Suprapubic skin (tissue), 4 donors: ENCODE data around the gene AKIP1. TPM values are rescaled to one million over a fixed set of nuclear protein-coding genes. Genes with fewer than 3 reads are reported as not detected.

Experiments used
- DNase-seq, 2 donors: peaks; one replicate each; pipeline ENCODE4 v3.0.0-alpha.2; 2019; ENCODE audit warnings: low spot score in 2 of 2
- H3K27ac ChIP-seq: fragments of 200-600 bp; sonication (generic); one replicate; pipeline ENCODE4 v1.5.1; 2019
- H3K27me3 ChIP-seq: fragments of 200-600 bp; sonication (generic); one replicate; pipeline ENCODE4 v1.5.1; 2019
- H3K36me3 ChIP-seq: fragments of 200-600 bp; sonication (generic); one replicate; pipeline ENCODE4 v1.5.1; 2019
- H3K4me1 ChIP-seq: fragments of 200-600 bp; sonication (generic); one replicate; pipeline ENCODE4 v1.5.1; 2019
- H3K4me3 ChIP-seq: fragments of 200-600 bp; sonication (generic); one replicate; pipeline ENCODE4 v1.5.1; 2019; ENCODE audit warnings: mild to moderate bottlenecking
- H3K9me3 ChIP-seq: fragments of 200-600 bp; sonication (generic); one replicate; pipeline ENCODE4 v1.5.1; 2019
- CTCF ChIP-seq, 2 donors: fragments of 200-600 bp in 1 of 2; fragments of 450-650 bp in 1 of 2; sonication (generic) in 1 of 2; IDR thresholded peaks; one replicate each; pipeline ENCODE4 v1.5.1; 2016 to 2019; ENCODE audit warnings: antibody characterized with exemption in 2 of 2, mild to moderate bottlenecking in 1 of 2, moderate library complexity in 1 of 2
- EP300 ChIP-seq: sonication (generic); formaldehyde crosslinking; IDR thresholded peaks from one replicate; pipeline ENCODE4 v1.6.1; 2017; ENCODE audit warnings: antibody characterized with exemption
- POLR2A ChIP-seq, 2 donors: fragments of 450-650 bp; IDR thresholded peaks; one replicate each; pipeline ENCODE4 v1.6.1; 2017; ENCODE audit warnings: antibody characterized with exemption in 2 of 2, mild to moderate bottlenecking in 2 of 2, moderate library complexity in 2 of 2
- POLR2AphosphoS5 ChIP-seq, 3 donors: sonication (generic); formaldehyde crosslinking; IDR thresholded peaks; one replicate each; pipeline ENCODE4 v1.6.1; 2017; ENCODE audit warnings: antibody characterized with exemption in 3 of 3
- WGBS: methylation state at CpG from one replicate; pipeline ENCODE4 v1.1.5; 2018; 5-methylcytosine and 5-hydroxymethylcytosine counted together
- total RNA-seq, 4 donors: library from RNA; depleted of rRNA; stranded (reverse); fragments of >200 nt; gene quantifications; one replicate each; pipeline ENCODE4 v1.1.0, GENCODE V29; 2016

The AKIP1 gene
- total RNA-seq, 4 donors from 2014 or later: 4.6 to 15.7 (median 11.3) TPM

DNA sequence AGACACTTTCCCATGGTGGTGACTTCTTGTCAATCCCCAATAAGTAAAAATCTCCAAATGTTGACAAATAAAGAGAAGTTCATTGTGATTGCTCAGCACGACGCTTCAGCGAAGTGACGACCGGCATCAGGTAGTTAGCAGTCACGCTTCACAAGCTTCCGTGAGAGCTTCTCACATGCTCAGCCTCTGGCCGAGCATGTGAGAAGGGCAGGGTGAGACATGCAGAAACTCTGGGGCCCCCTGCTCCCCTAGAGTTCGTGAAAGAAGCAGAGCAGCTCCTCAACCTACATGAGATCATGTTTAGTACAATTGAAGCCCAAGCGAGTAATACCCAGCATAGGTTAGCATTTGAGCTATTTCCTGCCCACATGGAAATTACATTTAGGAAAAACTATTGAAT lies 26.2 kb downstream of the AKIP1 start:
- TF ChIP-seq EP300 (no peak), POLR2AphosphoS5 (IDR thresholded peaks at IDR 0.05) (no peak), CTCF (IDR thresholded peaks at IDR 0.05) (no peak), POLR2A (IDR thresholded peaks at IDR 0.05) (no peak)
- Histone ChIP-seq H3K4me3 (no peak overlapping the region), H3K4me1 (no peaks in the 10 kb centered on the region), H3K36me3 (no peaks in the 10 kb centered on the region), H3K27ac (no peak overlapping the region), H3K9me3 (no peaks in the 10 kb centered on the region), H3K27me3 (no peaks in the 10 kb centered on the region)
- DNase-seq: no peak
- 82% methylated on average over 10 of the region's 10 CpGs for WGBS

- Histone ChIP-seq H3K4me3 (no peak overlapping the region), H3K9me3 (no peaks in the 10 kb centered on the region), H3K4me1 (no peaks in the 10 kb centered on the region), H3K27ac (no peak overlapping the region), H3K36me3 (no peaks in the 10 kb centered on the region), H3K27me3 (no peaks in the 10 kb centered on the region)
- TF ChIP-seq POLR2A (IDR thresholded peaks at IDR 0.05) (no peak), POLR2AphosphoS5 (IDR thresholded peaks at IDR 0.05) (no peak), EP300 (no peak), CTCF (IDR thresholded peaks at IDR 0.05) (no peak)
- DNase-seq: no peak
- 86% methylated on average over 14 of the region's 14 CpGs for WGBS
These were observed 26.7 kb downstream of the AKIP1 start for GRCh38 chr11:8937659-8938058.

- TF ChIP-seq EP300 (no peak), CTCF (IDR thresholded peaks at IDR 0.05) (no peak), POLR2AphosphoS5 (IDR thresholded peaks at IDR 0.05) (no peak), POLR2A (IDR thresholded peaks at IDR 0.05) (no peak)
- WGBS: 66% methylated on average over 8 of the region's 8 CpGs
- no peak for DNase-seq
These were observed 30.5 kb downstream of the AKIP1 start for GRCh38 chr11:8941341-8942103.

GRCh38 chr11:8942518-8943066 lies 31.6 kb downstream of the AKIP1 start, which contains the start of gene ASCL3:
ASCL3 (minus strand) TSS chr11:8943016; CDS start chr11:8938161, 4,855 bp downstream.
- Histone ChIP-seq H3K4me1 (no peaks in the 10 kb centered on the region), H3K27me3 (no peaks in the 10 kb centered on the region), H3K27ac (no peak within 1 kb of the TSS), H3K9me3 (no peaks in the 10 kb centered on the region), H3K4me3 (no peak within 1 kb of the TSS), H3K36me3 (peaks cover 7% of the 10 kb centered on the region)
- DNase-seq: no peak
- WGBS: 69% methylated on average over 5 of the region's 5 CpGs
- TF ChIP-seq CTCF (IDR thresholded peaks at IDR 0.05) (no peak), POLR2AphosphoS5 (IDR thresholded peaks at IDR 0.05) (no peak), EP300 (no peak), POLR2A (IDR thresholded peaks at IDR 0.05) (no peak)

More at GRCh38 chr11:8941341-8942103, 30.5 kb downstream of the AKIP1 start:
- H3K4me3 ChIP-seq: no peak overlapping the region
- no peaks in the 10 kb centered on the region for H3K9me3 ChIP-seq
- no peak overlapping the region for H3K27ac ChIP-seq
- H3K36me3 ChIP-seq: no peaks in the 10 kb centered on the region
- H3K27me3 ChIP-seq: no peaks in the 10 kb centered on the region
- H3K4me1 ChIP-seq: no peaks in the 10 kb centered on the region

DNA sequence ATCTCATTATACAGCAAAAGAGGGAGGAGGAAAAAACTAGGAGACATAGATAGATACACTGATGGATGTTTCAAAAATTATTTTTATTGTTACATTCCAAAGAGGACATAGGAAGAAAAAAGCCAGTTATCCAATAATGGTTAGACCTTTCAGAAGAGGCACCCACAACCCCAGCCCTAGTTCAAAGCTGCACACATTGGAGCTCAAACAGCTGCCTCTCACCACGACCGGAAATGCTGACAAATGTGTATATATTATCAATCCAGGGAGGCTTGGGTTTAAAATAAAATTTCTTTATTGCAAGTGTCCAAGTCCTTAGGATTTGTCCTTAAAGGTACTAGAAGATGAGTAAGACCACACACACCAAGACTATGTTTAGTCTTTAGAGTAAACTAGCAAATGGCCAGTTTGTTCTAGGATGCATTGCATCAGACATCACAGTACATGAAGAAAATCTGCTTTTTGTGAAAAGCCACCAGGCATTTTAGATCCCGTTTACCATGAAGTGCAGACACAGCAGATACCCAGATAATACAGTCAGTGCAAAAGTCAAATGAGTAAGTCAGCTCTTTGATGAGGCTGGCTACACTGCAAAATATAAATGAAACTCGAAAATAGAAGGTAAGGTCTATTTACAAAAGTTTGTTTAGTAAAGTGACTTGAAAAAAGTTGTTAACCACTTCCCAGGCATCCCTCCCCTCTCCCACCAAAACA lies 36.4 kb downstream of the AKIP1 start:
- no peak overlapping the region for H3K27ac ChIP-seq

More for the DNA sequence above, 36.4 kb downstream of the AKIP1 start:
- WGBS: 81% methylated on average over 4 of the region's 4 CpGs
- Histone ChIP-seq H3K9me3 (no peaks in the 10 kb centered on the region), H3K36me3 (peaks cover 37% of the 10 kb centered on the region), H3K4me3 (no peak overlapping the region), H3K4me1 (no peaks in the 10 kb centered on the region), H3K27me3 (no peaks in the 10 kb centered on the region)
- TF ChIP-seq EP300 (no peak), CTCF (IDR thresholded peaks at IDR 0.05) (no peak), POLR2A (IDR thresholded peaks at IDR 0.05) (no peak), POLR2AphosphoS5 (IDR thresholded peaks at IDR 0.05) (no peak)
- no peak for DNase-seq
